ENCODE measurements around the gene GDPD3.

Gene GDPD3

DNA sequence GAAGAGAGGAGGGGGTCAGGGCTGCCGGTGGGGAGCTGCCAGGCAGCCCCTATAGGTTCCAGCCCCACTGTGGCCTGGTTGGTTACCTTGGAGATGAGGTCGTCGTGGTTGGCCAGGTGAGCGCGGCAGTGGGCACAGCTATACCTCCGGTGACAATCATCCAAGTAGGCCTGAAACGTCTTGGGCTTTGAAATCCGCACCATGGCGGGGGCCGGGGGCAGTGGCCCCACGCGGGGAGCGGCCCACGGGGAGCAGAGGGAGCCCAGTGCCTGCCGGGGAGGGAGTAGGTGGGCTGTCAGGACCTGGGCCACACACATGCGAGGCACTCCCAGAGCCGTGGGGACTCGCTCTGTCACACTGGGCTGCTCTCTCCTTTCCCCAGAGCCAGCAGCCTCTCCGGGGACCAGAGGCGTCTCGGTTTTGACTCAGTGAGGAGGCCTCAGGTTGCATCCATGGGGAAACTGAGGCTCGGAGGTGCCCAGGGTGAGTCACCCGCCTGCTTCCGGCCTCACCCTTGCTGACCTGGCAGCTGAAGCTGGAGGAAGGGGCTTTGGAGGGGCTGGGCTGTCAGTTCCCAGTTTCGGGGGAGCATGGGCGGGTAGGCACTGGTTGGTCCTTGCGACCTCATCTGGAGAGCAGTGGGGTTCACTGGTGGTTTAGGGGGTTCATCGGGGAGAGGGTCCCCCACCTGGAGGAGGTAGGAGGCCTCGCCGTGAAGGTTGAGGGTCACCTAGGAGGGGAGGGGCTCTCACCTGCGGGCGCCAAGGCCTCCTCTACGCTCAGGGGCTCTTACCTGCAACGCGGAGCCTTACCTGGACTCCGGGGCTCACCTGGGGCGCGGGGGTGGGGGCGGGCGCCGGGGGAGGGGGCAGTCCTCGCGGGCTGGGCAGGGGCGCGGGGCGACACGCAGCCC is 17.9 kb downstream of the GDPD3 start:
- DNase-seq (ENCODE audit: low read depth), result no peak

DNA sequence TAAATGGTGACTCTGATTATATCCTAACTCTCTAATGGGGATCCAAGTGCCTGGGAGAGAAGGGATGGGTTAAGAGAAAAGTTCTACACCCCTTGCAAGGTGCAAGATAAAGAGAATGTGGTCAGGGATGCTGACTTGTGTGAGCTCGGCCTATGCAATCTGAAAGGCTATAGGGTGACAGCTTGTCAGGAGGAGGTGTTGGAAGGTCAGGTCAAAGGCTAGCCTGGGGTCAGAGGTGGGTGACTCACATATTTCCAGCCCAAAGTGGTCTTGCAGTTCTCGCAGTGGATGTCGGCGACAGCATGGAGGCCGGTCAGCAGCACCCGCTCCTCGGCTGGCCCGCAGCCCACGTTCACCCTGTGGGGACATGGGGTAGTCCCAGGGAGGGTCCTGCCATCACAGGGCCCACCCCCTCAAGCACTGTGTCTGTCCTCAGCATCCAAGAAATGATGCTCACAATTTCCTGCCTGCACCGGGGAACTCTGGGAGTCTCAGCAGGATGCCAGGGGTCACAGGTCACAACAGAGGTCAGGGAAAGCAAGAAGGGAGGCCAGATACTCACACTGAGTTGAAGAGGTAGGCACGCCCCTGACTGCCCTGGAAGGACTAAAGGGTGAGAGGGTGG is 18.7 kb downstream of the GDPD3 start:
- DNase-seq (ENCODE audit: low read depth), result no peak

DNA sequence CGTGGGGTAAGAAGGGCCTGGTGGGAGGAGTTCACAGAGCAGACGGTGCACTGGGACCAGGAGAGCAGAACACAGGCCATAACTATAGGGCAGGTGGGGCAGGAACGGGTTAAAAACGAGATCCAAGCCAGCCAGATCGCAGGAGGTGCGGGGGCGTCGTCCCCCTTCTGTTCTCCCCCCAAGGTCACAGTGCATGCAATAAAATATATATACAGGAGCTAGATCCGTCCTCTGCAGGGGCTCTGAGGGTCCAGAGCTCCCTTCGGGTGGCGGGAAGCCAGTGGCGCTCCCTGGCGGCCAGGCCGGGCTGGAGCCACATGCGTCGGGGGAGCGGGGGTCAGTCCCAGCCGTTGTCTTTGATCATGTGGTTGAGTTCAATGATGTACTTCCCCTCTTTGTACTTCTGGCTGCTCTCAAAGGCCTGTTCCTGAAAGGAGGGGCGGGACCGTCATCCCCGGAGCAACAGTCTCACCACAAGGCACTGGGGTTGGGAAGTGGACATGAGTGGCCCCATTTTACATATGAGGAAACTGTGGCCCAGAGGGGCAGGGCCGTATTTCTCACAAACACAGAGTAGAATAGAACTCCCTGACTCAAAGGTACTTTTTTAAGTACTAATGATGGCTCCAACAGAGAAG is 20.8 kb downstream of the GDPD3 start:
- no peak for DNase-seq (ENCODE audit: low read depth)

DNA sequence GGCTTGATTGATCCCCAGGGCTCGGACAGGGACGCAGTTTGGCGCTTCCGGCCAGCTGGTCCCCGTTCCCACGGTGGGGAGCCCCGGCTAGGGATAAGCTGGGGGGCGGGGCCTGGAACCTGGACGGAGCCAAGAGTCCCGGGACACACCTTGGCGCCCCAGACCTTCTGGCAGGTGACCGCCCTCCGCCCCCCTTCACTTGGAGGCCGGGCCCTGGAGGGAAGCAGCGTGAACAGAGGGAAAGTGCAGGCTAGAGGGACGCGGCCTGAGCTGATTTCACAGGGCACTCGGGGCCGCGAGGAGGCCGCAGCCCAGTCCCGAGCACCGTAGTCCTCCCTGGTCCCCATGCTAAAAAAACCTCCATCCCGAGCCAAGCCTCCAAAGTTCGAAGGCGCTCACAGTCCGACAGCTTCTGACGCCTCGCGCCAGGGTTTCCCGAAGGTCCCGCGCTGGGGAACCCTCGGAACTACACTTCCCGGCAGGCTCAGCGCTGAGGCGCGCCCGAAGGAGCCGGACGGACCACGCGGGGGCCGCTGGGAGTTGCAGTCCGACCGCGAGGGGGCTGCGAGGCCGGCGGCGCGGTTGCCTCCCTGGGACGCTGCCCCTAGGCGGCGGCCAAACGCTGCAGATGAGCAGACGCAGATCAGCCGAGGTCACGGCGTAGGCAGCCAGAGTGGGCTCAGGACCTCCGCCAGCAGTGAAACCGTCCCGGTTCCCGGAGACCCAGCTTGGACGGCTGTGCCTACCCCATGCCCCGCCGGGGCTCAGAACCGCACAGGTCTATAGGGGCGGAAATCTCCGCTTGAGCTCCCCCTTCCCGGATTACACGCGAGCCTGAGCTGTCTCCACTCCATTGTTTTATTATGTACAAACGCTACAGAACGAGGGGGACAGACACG is 21.6 kb downstream of the GDPD3 start, which contains the start of gene TBX6:
TBX6 (minus strand) TSS at position 451 of the 899 bp plus-strand sequence. CDS start 731 bp downstream, outside the sequence.
- peak; percentile 50 for DNase-seq (ENCODE audit: low read depth)

DNA sequence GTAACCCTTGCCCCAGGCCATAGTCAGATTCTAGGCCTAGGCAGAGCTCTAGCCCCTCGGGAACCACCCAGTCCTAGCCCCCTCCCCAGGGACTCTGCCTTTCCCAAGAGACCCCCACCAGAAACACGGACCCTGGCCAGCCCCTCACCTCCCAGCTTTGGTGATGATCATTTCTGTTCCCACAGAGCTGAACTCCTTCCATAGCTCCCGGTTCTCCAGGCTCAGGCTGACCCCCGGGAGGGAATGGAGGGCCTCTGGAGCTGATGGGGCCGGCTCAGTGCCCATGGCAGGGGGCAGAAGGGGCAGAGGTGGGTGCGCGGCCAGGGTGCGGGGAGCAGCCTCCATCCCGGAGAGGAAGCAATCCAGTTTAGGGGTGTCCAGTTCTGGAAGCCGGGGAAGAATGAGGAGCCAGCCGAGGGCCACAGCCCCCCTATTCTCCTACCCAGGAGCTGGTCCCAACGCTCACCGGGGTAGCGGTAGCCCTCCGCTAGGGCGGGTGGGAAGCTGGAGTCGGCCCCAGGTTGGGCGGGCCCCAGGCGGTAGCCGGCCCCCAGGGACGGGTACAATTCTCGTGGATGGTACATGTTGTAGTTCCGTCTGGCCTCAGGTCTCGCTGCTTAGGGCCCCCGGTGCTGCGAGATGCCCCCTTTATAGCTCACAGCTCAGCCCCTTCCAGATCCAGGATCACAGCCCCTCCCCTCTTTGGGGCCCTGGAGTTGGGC is 22.6 kb downstream of the GDPD3 start:
- no peak for DNase-seq (ENCODE audit: low read depth)

DNA sequence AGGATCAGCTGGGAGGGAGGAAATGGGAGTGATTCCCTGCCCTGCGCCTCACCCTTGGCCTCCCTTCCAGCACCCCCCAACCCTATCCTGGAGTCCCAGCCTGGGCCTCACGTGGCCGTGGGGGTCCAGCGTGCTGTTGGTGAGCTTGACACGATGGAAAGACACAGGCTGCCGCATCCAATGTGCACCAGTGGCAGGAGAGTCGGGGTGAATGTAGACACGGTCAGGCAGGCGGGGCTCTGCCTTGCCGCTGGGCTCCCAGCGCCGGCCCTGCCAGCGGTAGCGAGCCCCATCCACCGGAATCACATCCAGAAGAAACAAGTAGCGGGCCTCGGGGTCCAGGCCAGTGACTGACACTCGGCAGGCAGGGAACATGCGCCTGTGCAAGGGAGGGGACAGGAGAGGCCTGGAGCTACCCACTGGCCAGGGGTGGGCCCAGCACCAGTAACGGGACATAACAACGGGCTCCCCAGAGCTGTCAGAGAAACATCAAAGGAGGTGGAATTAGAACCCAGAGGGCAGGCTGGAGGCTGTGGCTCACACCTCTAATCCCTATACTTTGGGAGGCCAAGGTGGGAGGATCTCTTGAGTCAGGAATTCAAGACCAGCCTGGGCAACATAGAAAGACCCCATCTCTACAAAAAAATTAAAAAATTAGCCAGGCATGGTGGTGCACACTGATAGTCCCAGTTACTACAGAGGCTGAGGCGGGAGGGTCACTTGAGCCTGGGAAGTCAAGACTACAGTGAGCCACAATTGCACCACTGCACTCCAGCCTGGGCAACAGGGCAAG is 24.3 kb downstream of the GDPD3 start:
- no peak for DNase-seq (ENCODE audit: low read depth)

DNA sequence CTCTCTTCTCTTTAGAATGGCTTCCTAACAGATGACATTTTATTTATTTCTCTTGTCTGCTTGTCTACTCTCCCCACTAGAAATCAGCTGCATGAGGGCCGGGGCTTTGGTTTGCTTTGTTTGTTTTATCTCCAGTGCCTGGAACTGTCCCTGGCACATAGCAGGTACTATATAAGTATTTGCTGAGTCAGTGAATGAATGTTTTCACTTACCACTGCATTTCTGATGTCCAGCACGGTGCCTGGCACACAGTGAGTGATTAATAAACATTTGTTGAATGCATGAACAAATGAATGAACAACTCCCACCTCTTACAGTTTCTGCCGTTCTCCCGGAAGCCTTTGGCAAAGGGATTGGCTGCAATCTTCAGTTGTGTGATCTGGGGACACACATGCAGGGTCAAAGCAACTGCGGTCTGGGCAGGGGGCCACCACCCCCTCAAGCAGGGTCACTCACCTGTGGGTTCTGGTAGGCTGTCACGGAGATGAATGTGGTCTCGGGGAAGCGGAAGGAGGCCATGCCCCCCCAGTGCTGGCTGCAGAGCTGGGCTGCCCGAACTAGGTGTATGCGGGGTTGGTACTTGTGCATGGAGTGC is 25.0 kb downstream of the GDPD3 start:
- DNase-seq (ENCODE audit: low read depth), result no peak

DNA sequence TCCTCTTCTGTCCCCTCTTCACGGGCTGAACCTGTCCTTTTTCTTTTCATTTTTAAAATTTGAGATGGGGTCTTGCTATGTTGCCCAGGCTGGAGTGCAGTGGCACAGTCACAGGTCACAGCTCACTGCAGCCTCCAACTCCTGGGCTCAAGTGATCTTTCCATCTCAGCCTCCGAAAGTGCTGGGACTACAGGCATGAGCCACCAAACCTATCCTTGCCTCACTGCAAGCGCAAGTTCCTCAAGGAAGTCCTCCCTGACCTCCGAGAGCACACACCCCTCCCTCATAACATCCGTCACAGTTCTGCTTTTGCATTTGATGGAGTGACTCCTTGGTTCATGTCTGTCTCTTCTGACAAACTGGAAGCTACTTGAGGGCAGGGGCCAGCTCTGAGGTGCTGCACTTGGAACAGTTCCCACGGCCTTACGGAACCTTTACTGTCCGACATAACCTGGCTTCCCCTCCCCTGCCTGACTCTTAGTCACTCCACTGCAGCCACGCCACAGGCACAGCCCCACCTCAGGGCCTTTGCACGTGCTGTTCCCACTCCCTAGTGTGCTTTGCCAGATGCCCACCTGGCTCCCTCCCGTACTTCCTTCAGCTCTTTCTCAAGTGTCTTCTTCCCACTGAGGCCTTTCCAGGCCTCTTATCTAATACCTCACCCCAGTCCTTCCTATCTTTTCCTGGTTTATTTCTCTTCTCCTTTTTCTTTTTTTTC is 26.0 kb downstream of the GDPD3 start:
- DNase-seq (ENCODE audit: low read depth), result no peak

DNA sequence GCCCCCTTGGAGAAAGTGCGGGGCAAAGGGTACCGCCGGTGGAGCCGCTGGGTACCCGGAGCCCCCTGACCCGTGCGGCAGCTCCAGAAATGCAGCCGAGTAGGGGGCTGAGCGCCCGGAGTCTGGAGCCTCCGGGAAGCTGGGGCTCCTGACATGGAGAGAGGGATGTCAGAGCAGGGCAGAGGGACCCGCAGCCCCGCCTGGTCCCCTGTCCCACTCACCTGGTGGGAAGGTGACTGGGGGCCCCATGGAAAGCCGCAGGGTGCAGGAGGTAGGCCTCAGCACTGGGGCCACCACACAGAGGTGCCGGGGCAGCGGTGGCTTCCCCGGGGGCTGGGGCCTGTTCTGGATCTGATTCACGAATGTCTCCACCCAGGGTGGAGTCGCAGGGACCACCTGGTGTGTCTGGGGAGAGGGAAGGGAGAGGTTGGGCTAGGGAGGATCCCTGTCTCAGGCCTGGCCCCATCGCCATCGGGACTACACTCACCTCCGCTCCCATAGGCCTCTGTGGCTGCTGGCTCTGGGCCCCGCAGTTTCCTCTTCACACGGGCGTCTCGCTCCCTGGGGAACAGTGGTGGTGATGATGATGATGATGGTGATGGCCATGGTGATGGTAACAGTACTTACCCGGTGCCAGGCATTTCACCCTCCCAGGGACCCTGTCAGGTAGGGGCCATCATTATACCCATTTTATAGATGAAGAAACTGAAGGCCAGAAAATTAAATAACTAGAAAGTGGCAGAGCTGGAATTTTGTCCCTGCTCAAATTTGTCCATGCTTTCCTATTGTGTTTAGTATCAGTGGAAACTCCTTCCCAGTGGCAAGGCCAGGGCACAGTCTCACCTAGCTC is 26.8 kb downstream of the GDPD3 start:
- no peak for DNase-seq (ENCODE audit: low read depth)

DNA sequence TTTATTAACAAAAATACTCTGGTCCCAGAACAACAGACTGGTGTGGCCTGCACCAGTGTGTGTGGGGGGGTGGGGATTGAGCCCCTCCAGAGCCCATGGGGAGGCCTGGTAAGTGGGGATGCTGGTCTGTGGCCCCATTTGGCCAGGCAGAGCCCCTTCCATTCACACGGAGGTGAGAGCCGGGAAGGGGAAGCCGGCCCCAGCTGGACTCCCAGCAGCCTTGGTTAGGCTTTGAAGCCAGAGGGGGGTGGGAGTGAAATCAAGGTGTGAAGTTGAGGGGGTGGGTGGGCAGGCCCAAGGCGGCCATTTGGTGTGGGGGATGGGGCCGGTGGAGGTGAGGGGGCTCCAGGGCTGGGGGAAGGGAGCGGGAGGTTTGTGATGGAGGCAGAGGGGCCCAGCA is 27.5 kb downstream of the GDPD3 start:
- no peak for DNase-seq (ENCODE audit: low read depth)

DNA sequence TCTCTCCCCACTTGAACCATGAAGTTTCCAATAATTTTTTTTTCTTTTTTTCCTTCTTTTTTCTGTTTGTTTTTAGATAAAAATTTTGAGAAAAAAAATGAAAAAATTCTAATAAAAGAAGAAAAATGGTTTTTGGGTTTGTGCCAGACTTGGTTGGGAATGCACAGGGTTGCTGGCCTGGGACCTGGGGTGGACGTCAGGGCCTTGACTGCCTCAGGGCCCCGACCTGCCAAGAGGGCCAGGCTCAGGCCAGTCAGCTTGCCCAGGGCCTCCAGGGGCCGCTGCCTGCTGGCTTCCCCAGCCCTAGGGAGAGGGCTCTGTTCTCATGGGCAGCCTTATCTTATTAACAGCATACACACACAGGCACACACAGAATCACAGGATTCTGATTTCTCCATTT is 28.1 kb downstream of the GDPD3 start:
- no peak for DNase-seq (ENCODE audit: low read depth)

DNA sequence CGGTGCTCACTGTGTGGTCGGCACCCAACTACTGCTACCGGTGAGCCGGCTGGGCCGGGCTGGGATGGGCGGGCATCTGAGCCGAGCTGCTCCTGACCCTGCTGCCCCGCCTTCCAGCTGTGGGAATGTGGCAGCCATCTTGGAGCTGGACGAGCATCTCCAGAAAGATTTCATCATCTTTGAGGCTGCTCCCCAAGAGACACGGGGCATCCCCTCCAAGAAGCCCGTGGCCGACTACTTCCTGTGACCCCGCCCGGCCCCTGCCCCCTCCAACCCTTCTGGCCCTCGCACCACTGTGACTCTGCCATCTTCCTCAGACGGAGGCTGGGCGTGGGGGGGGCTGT is 28.5 kb downstream of the GDPD3 start:
- no peak for DNase-seq (ENCODE audit: low read depth)

DNA sequence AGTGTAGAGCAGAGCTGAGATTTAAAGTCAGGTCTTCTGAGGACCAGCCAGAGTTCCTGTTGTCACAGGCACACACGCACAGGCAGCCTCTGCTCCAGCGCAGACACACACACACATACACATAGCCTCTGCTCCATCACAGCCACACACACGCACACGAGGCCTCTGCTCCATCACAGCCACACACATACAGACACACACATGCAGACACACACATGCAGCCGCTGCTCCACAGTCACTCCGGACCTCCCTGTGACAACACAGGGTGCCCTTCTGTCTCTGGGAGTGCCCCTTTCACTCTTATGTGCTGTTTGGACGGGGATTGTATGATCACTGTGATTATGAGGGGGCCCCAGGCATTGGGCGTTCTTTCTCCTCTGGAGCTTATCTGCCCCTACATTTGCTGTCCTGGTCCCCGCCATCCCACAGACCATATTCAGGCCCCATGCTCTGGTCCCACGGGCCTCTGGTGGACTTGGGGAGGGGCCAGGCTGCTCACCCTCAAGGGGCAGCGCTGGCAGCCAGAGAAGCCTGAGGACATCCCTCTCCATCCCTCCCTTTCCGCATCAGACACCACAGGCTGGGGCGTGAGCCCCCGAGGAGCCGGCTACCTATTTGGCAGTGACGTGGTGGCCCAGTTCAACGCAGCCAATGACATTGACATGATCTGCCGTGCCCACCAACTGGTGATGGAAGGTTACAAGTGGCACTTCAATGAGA is 29.1 kb downstream of the GDPD3 start:
- no peak for DNase-seq (ENCODE audit: low read depth)

DNA sequence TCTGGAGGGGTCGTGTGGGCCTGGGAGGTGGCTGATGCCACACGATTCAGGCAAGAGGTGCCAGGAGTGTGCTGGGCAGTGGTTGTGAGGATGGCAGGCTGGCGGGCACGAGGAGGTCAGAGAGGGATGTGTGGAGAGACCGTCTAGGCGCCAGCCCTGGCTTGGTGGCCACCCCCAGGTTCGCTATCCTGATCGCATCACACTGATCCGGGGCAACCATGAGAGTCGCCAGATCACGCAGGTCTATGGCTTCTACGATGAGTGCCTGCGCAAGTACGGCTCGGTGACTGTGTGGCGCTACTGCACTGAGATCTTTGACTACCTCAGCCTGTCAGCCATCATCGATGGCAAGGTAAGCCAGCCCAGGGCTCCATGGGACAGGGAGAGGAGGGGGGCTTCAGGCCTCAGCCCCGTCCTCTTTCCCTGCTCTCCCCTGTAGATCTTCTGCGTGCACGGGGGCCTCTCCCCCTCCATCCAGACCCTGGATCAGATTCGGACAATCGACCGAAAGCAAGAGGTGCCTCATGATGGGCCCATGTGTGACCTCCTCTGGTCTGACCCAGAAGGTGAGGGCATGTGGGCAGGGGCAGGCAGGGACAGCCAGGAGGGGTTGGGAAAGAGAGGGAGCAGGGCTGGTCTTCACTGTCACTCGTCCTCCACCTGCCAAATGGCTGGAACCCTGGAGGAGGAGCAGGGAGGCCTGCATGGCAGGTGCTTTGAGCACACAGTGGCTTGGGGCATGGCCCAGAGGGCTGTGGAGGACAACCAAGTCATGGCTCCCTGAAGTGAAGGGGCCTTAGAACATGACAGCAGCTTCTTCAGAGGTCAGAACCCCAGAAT is 29.9 kb downstream of the GDPD3 start:
- no peak for DNase-seq (ENCODE audit: low read depth)

DNA sequence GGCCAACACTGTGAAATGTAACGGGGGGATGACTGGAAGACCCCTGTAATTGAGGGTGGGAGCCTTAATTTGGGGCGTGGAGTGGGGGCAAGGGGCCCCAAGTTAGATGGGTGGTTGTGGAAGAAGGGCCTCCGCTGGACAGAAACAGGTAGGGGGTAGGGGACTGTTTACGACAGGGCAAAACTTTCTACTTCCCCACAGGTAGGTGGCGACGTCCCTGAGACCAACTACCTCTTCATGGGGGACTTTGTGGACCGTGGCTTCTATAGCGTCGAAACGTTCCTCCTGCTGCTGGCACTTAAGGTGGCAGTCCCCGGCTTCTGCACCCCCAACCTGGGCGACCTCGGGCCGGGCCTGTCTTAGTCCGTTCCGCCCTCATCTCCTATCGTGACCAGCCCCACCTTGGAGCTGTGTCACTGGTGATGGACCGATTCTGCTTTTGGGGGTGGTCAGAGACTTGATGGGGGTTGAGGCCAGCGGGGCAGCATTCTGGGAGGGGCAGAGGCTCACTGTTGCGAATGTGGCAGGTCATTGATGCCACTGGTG is 30.7 kb downstream of the GDPD3 start:
- no peak for DNase-seq (ENCODE audit: low read depth)

DNA sequence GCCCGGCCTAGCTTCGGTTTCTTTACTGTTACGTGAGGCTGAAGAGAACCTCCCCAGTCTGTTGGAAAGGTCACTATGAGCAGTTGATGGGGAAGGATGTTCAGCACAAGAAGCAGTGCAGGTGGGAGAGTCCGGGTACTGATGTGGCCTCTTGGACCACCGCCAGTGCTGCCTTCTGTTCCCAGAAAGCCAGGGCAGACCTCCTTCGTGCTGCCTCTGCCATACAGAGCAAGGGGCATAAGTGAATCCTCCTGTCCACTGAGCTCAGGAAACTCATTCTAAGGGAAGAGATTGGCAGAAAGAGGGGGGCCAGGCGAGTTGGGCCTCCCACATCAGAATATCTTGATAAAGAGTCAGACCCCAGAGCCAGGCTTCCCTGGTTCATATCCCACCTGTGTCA is 33.9 kb downstream of the GDPD3 start:
- DNase-seq (ENCODE audit: low read depth), result no peak

DNA sequence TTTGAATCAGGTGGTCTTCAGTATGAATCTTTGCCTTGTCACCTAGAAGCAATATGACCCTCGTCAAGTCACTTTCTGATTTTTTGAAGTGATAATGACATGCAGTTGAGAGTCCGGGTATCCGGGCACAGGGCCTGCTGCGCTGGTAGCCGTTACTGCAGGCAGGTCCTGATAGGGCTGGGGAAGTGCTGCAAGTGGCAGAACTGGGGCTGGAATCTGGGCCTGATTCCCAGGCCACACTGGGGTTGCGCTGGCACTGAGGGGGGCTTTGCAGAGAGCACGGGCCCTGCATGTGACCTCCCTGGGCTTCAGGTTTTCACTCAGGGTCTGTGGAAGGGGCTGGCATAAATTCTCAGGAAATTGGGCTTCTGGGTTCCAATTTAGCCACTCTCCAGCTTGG is 34.6 kb downstream of the GDPD3 start:
- no peak for DNase-seq (ENCODE audit: low read depth)
